Panc1 (cell line): Measurements from ENCODE around the gene TMEM132C. TPM values are rescaled to one million over a fixed set of nuclear protein-coding genes. Genes with fewer than 3 reads are reported as not detected.

Experiments used
- ATAC-seq: fragments of 200-7000 bp; cut with Tn5 transposase; 2 replicates; pipeline ENCODE4 v1.9.1; 2020; ENCODE audit warnings: mild to moderate bottlenecking, moderate library complexity
- BruUV-seq: library from RNA; stranded (reverse); fragments of 400-500 nt; replicated peaks from 2 replicates; lab custom pipeline; 2021; lab: Mats Ljungman, UMichigan
- CTCF ChIA-PET: fragments of 300-600 bp; sonication (Branson Sonifier 250); formaldehyde crosslinking; loops from one replicate; lab custom pipeline; 2022; ENCODE audit warnings: antibody characterized with exemption; lab: Charles Lee
- POLR2A ChIA-PET: fragments of 300-600 bp; sonication (Branson Sonifier 250); formaldehyde crosslinking; loops from one replicate; lab custom pipeline; 2022; ENCODE audit warnings: antibody characterized with exemption; lab: Charles Lee
- DNase-seq: peaks from one replicate; pipeline ENCODE4 v3.0.0-alpha.2; 2010; ENCODE audit warnings: low read depth, low spot score
- H3K27ac ChIP-seq: 2 replicates; pipeline ENCODE4 v1.5.1; 2011; ENCODE audit warnings: mild to moderate bottlenecking, low read length, inconsistent platforms
- H3K27me3 ChIP-seq: fragments of 200-500 bp; sonication (Bioruptor generic); 2 replicates; pipeline ENCODE4 v1.6.0; 2014; ENCODE audit warnings: low read length, inconsistent platforms; ENCODE audit not compliant: control insufficient read depth, insufficient read depth
- H3K36me3 ChIP-seq: fragments of 200-500 bp; sonication (Bioruptor generic); 2 replicates; pipeline ENCODE4 v1.5.1; 2014; ENCODE audit warnings: inconsistent platforms, mild to moderate bottlenecking, low read length, moderate library complexity; ENCODE audit not compliant: control insufficient read depth, insufficient read depth
- H3K4me1 ChIP-seq: 2 replicates; pipeline ENCODE4 v1.5.1; 2011; ENCODE audit warnings: inconsistent platforms, mild to moderate bottlenecking, low read length, moderate library complexity; ENCODE audit not compliant: control insufficient read depth, insufficient read depth
- H3K4me3 ChIP-seq, 2 experiments: 2 replicates each; pipeline ENCODE4 v1.5.1; 2011 to 2012; ENCODE audit warnings: low read depth in 2 of 2, low read length in 2 of 2, mild to moderate bottlenecking in 2 of 2, inconsistent platforms in 1 of 2, moderate library complexity in 1 of 2
- H3K9me3 ChIP-seq: fragments of 200-500 bp; sonication (Bioruptor generic); 2 replicates; pipeline ENCODE4 v1.5.1; 2014; ENCODE audit warnings: low read depth, mild to moderate bottlenecking, inconsistent platforms, low read length, moderate library complexity; ENCODE audit not compliant: control insufficient read depth, insufficient read depth
- CTCF ChIP-seq: fragments of 450-650 bp; IDR thresholded peaks from 2 replicates; pipeline ENCODE4 v1.5.1; 2017; ENCODE audit warnings: mild to moderate bottlenecking
- POLR2AphosphoS5 ChIP-seq: IDR thresholded peaks from 2 replicates; pipeline ENCODE4 v1.6.1; 2012; ENCODE audit warnings: mild to moderate bottlenecking, low read depth, low read length, moderate library complexity
- SIN3A ChIP-seq: IDR thresholded peaks from 2 replicates; pipeline ENCODE4 v1.6.1; 2012; ENCODE audit warnings: low read depth, mild to moderate bottlenecking, low read length, moderate library complexity, borderline replicate concordance; ENCODE audit not compliant: insufficient read depth
- TCF7L2 ChIP-seq: IDR thresholded peaks from 2 replicates; pipeline ENCODE4 v1.6.1; 2011; ENCODE audit warnings: mild to moderate bottlenecking, low read depth, low read length, inconsistent platforms
- in situ Hi-C: cut with HindIII; loops from 2 replicates; pipeline ENCODE4 v1.10.0; 2016; ENCODE audit warnings: low sequenced_read_pairs, low pct_unique_long_range_greater_than_20kb
- intact Hi-C: fragments of 100-400 bp; cut with micrococcal nuclease; formaldehyde crosslinking; loops from one replicate; pipeline ENCODE4 v1.10.0; 2022; ENCODE audit not compliant: unreplicated experiment
- total RNA-seq: library from RNA; stranded (reverse); gene quantifications from one replicate; pipeline ENCODE4 v1.2.1, GENCODE V29; 2021; ENCODE audit not compliant: unreplicated experiment
- TF ChIP-seq, protein P1 (sequence below), 2 experiments: IDR thresholded peaks; 2 replicates each; pipeline ENCODE4 v1.6.1; 2011 to 2012; ENCODE audit warnings: low read depth in 2 of 2, control low read depth in 1 of 2, low read length in 1 of 2, mild to moderate bottlenecking in 1 of 2, moderate library complexity in 1 of 2; ENCODE audit not compliant: insufficient read depth in 1 of 2

The TMEM132C gene
- total RNA-seq, 1 experiment from 2014 or later, result not detected

DNA sequence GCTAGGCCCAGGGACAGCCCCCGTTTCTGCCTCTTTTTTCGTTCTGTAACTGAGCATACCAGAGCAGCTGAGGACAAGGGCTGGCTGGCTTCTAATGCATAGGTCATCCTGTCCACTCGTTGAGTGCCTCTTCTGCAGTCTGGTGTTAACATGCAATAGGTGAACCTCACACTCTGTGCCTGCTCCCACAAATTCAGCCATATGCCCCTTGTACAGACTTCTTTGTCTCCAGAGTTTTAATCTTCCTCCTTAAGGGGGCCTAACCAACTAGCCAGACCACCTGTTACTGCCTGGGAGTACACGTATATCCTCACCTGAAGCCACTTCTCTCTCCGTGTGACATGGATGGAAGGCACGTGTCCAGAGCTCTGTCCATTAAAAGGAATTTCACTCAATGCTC, 445.7 kb downstream of the TMEM132C start:
- ChIA-PET POLR2A (no interaction called here), CTCF (no interaction called here)
- Histone ChIP-seq H3K36me3 (no peaks in the 10 kb centered on the region), H3K4me1 (no peaks in the 10 kb centered on the region), H3K4me3 (no peak overlapping the region), H3K9me3 (no peaks in the 10 kb centered on the region), H3K27me3 (no peaks in the 10 kb centered on the region), H3K27ac (no peak overlapping the region)
- no TSS peak for BruUV-seq
- no peak for TF ChIP-seq TCF7L2
- no peak for TF ChIP-seq CTCF
- TF ChIP-seq SIN3A, result no peak
- TF ChIP-seq, protein P1, sequence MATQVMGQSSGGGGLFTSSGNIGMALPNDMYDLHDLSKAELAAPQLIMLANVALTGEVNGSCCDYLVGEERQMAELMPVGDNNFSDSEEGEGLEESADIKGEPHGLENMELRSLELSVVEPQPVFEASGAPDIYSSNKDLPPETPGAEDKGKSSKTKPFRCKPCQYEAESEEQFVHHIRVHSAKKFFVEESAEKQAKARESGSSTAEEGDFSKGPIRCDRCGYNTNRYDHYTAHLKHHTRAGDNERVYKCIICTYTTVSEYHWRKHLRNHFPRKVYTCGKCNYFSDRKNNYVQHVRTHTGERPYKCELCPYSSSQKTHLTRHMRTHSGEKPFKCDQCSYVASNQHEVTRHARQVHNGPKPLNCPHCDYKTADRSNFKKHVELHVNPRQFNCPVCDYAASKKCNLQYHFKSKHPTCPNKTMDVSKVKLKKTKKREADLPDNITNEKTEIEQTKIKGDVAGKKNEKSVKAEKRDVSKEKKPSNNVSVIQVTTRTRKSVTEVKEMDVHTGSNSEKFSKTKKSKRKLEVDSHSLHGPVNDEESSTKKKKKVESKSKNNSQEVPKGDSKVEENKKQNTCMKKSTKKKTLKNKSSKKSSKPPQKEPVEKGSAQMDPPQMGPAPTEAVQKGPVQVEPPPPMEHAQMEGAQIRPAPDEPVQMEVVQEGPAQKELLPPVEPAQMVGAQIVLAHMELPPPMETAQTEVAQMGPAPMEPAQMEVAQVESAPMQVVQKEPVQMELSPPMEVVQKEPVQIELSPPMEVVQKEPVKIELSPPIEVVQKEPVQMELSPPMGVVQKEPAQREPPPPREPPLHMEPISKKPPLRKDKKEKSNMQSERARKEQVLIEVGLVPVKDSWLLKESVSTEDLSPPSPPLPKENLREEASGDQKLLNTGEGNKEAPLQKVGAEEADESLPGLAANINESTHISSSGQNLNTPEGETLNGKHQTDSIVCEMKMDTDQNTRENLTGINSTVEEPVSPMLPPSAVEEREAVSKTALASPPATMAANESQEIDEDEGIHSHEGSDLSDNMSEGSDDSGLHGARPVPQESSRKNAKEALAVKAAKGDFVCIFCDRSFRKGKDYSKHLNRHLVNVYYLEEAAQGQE (IDR thresholded peaks at IDR 0.05; ENCODE audit: insufficient read depth in 1 of 2, low read depth in 2 of 2, low read length in 1 of 2), result no peak
- no peak for TF ChIP-seq POLR2AphosphoS5
- in situ Hi-C loops (no loop called here), intact Hi-C loops (no loop called here)
- DNase-seq (no peak), ATAC-seq (no peak)

DNA sequence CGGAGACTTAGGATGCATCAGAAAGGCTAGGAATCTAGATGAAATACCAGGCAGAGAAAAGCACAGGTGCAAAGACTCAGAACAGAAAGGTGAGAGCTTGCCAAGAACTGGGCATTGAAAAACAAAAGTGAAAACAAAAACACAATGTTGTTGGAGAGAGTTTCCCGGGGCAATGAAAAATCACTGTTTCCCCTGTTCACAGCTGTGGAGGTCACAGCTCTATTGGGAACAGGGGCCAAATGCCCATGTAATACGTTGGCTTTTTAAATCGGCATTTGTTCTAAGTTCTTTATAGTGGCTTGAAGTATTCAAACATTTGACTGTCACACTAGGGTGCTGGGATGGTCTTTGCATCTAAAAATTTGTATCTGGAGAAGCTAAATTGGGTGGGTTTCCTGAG, 448.5 kb downstream of the TMEM132C start:
- H3K9me3 ChIP-seq, result no peaks in the 10 kb centered on the region
- DNase-seq (no peak), ATAC-seq (no peak)
- H3K27ac ChIP-seq, result no peak overlapping the region
- intact Hi-C loops, result no loop called here
- in situ Hi-C loops, result no loop called here
- H3K27me3 ChIP-seq, result no peaks in the 10 kb centered on the region
- no peaks in the 10 kb centered on the region for H3K4me1 ChIP-seq
- POLR2A ChIA-PET, result no interaction called here
- TF ChIP-seq POLR2AphosphoS5, result no peak
- no peak for TF ChIP-seq TCF7L2
- TF ChIP-seq, protein P1 (IDR thresholded peaks at IDR 0.05; ENCODE audit: insufficient read depth in 1 of 2, low read depth in 2 of 2, low read length in 1 of 2), result no peak
- TF ChIP-seq SIN3A, result no peak
- TF ChIP-seq CTCF, result no peak
- no peaks in the 10 kb centered on the region for H3K36me3 ChIP-seq
- no peak overlapping the region for H3K4me3 ChIP-seq
- BruUV-seq, result no TSS peak
- CTCF ChIA-PET, result no interaction called here
